Thyroid gland (tissue), 4 donors: ENCODE results near the gene NNMT. TPM values are rescaled to one million over a fixed set of nuclear protein-coding genes. Genes with fewer than 3 reads are reported as not detected.

Experiments used
- DNase-seq, 2 donors: peaks; one replicate each; pipeline ENCODE4 v3.0.0-alpha.2; 2019
- H3K27ac ChIP-seq, 3 donors: fragments of 200-600 bp; sonication (generic); 1 replicate in 2 of 3; 2 replicates in 1 of 3; pipeline ENCODE4 v1.5.1; 2016 to 2019; ENCODE audit warnings: mild to moderate bottlenecking in 1 of 3, moderate library complexity in 1 of 3
- H3K27me3 ChIP-seq: fragments of 200-600 bp; sonication (generic); one replicate; pipeline ENCODE4 v1.5.1; 2019
- H3K36me3 ChIP-seq, 2 donors: fragments of 200-600 bp; sonication (generic); one replicate each; pipeline ENCODE4 v1.5.1; 2016 to 2019
- H3K4me1 ChIP-seq, 2 donors: fragments of 200-600 bp; sonication (generic); one replicate each; pipeline ENCODE4 v1.5.1; 2017 to 2019
- H3K4me3 ChIP-seq, 3 donors: fragments of 200-600 bp; sonication (generic); replicated peaks in 1 of 3; 1 replicate in 2 of 3; 2 replicates in 1 of 3; pipeline ENCODE4 v1.5.1; 2016; ENCODE audit warnings: mild to moderate bottlenecking in 1 of 3
- H3K9me3 ChIP-seq: fragments of 200-600 bp; sonication (generic); one replicate; pipeline ENCODE4 v1.5.1; 2017
- POLR2A ChIP-seq, 2 donors: fragments of 450-650 bp; IDR thresholded peaks; one replicate each; pipeline ENCODE4 v1.6.1; 2017; ENCODE audit warnings: antibody characterized with exemption in 2 of 2, mild to moderate bottlenecking in 2 of 2, moderate library complexity in 1 of 2
- WGBS, 2 donors: methylation state at CpG; one replicate each; pipeline ENCODE4 v1.1.5; 2017; 5-methylcytosine and 5-hydroxymethylcytosine counted together
- intact Hi-C: fragments of 100-400 bp; cut with DNase I; formaldehyde crosslinking; loops from one replicate; pipeline ENCODE4 v1.15.1; 2023
- total RNA-seq, 4 donors: library from RNA; depleted of rRNA; stranded (reverse); fragments of >200 nt; gene quantifications; one replicate each; pipeline ENCODE4 v1.2.3, GENCODE V29; 2016
- TF ChIP-seq, protein P1 (sequence below), 6 experiments: fragments of 200-600 bp in 3 of 6; fragments of 450-650 bp in 3 of 6; sonication (generic) in 3 of 6; IDR thresholded peaks; one replicate each; pipeline ENCODE4 v1.5.1; 2016 to 2019; ENCODE audit warnings: antibody characterized with exemption in 6 of 6, mild to moderate bottlenecking in 2 of 6, inconsistent platforms in 1 of 6, moderate library complexity in 1 of 6

Gene NNMT
- total RNA-seq, 4 donors from 2014 or later: 78.1 to 459 (median 185) TPM

DNA sequence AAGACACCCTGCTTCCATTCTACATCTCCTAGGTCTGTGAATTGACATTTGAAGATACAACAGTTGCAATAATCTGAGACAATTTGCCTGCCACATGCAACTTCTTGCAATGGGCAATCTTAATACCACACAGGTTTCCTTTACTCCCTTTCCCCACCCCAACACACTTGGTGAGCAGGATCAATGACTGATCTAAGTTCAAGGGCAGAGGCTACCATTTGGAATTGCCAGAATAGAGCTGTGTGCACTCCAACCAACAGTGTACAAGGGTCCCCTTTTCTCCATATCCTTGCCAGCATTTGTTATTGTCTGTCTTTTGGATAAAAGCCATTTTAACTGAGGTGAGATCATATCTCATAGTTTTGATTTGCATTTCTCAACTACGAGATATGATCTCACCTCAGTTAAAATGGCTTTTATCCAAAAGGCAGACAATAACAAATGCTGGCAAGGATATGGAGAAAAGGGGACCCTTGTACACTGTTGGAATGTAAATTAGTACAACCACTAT, 2.9 kb upstream of the NNMT start:
- Histone ChIP-seq H3K4me3 (no peak overlapping the region), H3K9me3 (no peaks in the 10 kb centered on the region), H3K27me3 (no peaks in the 10 kb centered on the region), H3K36me3 (peaks cover under 1 to 1% of the 10 kb centered on the region in 2 donors), H3K4me1 (peaks cover 0 to 3% of the 10 kb centered on the region in 2 donors), H3K27ac (peak overlapping the region in 2 of 3 donors; percentile 83 to 84)
- DNase-seq: no peak
- TF ChIP-seq, protein P1, sequence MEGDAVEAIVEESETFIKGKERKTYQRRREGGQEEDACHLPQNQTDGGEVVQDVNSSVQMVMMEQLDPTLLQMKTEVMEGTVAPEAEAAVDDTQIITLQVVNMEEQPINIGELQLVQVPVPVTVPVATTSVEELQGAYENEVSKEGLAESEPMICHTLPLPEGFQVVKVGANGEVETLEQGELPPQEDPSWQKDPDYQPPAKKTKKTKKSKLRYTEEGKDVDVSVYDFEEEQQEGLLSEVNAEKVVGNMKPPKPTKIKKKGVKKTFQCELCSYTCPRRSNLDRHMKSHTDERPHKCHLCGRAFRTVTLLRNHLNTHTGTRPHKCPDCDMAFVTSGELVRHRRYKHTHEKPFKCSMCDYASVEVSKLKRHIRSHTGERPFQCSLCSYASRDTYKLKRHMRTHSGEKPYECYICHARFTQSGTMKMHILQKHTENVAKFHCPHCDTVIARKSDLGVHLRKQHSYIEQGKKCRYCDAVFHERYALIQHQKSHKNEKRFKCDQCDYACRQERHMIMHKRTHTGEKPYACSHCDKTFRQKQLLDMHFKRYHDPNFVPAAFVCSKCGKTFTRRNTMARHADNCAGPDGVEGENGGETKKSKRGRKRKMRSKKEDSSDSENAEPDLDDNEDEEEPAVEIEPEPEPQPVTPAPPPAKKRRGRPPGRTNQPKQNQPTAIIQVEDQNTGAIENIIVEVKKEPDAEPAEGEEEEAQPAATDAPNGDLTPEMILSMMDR (IDR thresholded peaks at IDR 0.05): no peak
- no peak for TF ChIP-seq POLR2A (IDR thresholded peaks at IDR 0.05)
- 83 to 85% methylated on average over 1 of the region's 1 CpG for WGBS, 2 donors
- intact Hi-C loops: no loop called here

DNA sequence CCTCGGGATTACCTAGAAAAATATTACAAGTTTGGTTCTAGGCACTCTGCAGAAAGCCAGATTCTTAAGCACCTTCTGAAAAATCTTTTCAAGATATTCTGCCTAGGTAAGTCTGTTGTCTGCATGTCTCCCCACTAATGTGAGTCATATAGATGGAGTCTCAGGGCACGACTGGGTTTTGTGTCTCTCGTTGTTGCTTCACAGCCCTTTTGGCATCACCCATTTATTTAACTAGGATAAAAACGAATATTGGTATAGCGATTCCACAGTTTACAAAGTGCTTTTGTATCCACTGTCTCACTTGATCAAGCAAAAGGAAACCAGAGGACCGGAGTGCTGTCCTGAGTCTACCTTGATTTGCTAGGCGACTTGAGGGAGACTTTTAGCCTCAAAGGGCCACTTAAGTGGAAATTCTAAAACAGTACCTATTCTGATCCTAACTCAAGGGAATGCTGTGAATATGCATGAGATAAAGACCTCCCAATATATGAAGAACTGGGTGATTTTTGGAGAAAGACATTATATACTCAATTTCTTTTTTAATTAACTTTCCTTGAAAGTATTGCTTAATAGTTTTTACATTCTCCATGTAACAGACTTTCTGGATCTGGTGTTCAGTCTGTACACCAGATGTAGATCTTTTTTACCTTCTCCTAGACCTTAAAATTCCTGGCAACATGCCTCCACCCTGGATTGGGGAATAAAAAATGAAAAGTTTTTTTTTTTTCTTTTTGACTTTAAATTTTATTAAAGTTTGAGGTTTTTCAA, 590 bp downstream of the NNMT start:
- 30 to 35% methylated on average over 7 of the region's 7 CpGs for WGBS, 2 donors

DNA sequence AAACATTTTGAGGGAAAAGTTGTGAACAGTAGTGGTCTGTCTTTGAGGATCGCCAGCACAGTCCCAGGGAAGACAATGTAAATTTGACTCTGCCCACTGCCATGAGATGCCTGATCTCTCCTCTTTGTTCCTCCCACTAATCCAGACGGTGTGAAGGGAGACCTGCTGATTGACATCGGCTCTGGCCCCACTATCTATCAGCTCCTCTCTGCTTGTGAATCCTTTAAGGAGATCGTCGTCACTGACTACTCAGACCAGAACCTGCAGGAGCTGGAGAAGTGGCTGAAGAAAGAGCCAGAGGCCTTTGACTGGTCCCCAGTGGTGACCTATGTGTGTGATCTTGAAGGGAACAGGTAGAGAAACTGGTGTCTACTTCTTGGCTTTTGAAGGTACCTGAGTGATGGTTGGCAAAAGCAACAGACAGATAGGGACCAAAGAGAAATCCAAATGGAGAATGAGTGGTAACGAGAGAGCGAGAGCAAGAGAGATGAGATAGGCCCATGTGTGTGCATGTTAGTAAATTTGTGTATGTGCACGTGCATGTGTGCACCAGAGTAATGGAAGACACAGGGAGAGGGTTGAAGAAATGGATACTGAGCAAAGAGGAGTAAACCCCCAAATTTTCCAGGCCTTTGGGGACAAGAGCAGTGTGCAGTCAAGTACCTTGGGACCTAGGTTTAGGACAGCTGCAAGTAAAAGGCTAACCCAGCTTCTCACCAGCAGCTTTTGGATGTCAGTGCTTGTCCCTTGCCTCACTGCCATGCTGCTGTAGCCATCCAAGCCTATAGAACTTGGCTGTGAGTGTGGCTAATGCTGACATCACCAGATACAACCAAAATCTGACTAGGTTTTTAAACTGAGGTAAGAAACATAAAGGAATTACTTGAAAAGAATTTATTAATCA, 1.9 kb downstream of the NNMT start:
- no peaks in the 10 kb centered on the region for H3K9me3 ChIP-seq
- intact Hi-C loops: no loop called here
- H3K27ac ChIP-seq: peak overlapping the region in 2 of 3 donors; percentile 44 to 83
- H3K27me3 ChIP-seq: no peaks in the 10 kb centered on the region
- H3K36me3 ChIP-seq: peaks cover 4 to 13% of the 10 kb centered on the region in 2 donors
- no peak for DNase-seq
- TF ChIP-seq, protein P1 (IDR thresholded peaks at IDR 0.05): no peak
- no peak for TF ChIP-seq POLR2A (IDR thresholded peaks at IDR 0.05)
- 77 to 79% methylated on average over 8 of the region's 8 CpGs for WGBS, 2 donors
- H3K4me3 ChIP-seq: peak overlapping the region in 1 of 3 donors; percentile 25
- H3K4me1 ChIP-seq: peaks cover 0 to 2% of the 10 kb centered on the region in 2 donors

More for the DNA sequence above, 590 bp downstream of the NNMT start:
- TF ChIP-seq POLR2A (IDR thresholded peaks at IDR 0.05): no peak
- TF ChIP-seq, protein P1 (IDR thresholded peaks at IDR 0.05): no peak
- no peaks in the 10 kb centered on the region for H3K27me3 ChIP-seq
- peak overlapping the region; percentile 81 to 84 (median 83) for H3K27ac ChIP-seq
- H3K36me3 ChIP-seq: peaks cover 4 to 13% of the 10 kb centered on the region in 2 donors
- peak overlapping the region in 2 of 3 donors; percentile 25 to 28 for H3K4me3 ChIP-seq
- no peaks in the 10 kb centered on the region for H3K9me3 ChIP-seq
- no peak for DNase-seq
- intact Hi-C loops: no loop called here
- peaks cover 0 to 3% of the 10 kb centered on the region in 2 donors for H3K4me1 ChIP-seq

DNA sequence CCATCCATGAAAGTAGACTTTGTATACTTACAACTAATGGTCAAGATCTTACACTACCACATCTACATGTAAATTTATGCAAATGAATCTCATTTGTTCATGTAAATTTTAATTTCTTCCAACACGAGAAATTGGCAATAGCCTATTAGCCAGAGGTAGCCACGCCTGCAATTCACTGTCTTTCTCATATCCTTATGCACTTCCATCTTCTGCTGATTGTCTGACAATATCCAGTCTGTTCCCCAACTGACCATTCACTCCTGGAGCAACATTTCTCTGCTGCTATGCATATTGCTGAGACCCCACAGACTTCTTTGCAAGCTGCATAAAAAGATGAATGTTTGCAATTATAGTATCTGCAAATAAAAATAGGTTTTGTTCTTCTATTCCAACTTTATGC, 2.5 kb downstream of the NNMT start:
- intact Hi-C loops: no loop called here

More for the DNA sequence above, 2.5 kb downstream of the NNMT start:
- peak overlapping the region in 1 of 3 donors; percentile 25 for H3K4me3 ChIP-seq
- no peaks in the 10 kb centered on the region for H3K4me1 ChIP-seq
- TF ChIP-seq, protein P1 (IDR thresholded peaks at IDR 0.05): no peak
- no peak for TF ChIP-seq POLR2A (IDR thresholded peaks at IDR 0.05)
- 88 to 89% methylated on average over 2 of the region's 2 CpGs for WGBS, 2 donors
- no peaks in the 10 kb centered on the region for H3K27me3 ChIP-seq
- no peak for DNase-seq
- H3K9me3 ChIP-seq: no peaks in the 10 kb centered on the region
- H3K36me3 ChIP-seq: peaks cover 4 to 13% of the 10 kb centered on the region in 2 donors
- H3K27ac ChIP-seq: peak overlapping the region in 1 of 3 donors; percentile 83
